KMS-11 (cell line): ENCODE data around the gene SPOCK2.

ENCODE experiments used
- H2AFZ ChIP-seq: fragments of 200-600 bp; sonication (generic); 2 replicates; pipeline ENCODE4 v1.6.1; 2016; ENCODE audit warnings: antibody characterized with exemption, mixed run types, low read depth
- H3K27ac ChIP-seq: fragments of 200-600 bp; sonication (generic); 2 replicates; pipeline ENCODE4 v1.6.1; 2016; ENCODE audit warnings: mild to moderate bottlenecking, mixed run types
- H3K27me3 ChIP-seq: fragments of 200-600 bp; sonication (generic); 2 replicates; pipeline ENCODE4 v1.6.1; 2017; ENCODE audit warnings: mild to moderate bottlenecking, low read depth, mixed run types, moderate library complexity; ENCODE audit not compliant: insufficient read depth
- H3K36me3 ChIP-seq: fragments of 200-600 bp; sonication (generic); 2 replicates; pipeline ENCODE4 v1.6.1; 2017; ENCODE audit warnings: mild to moderate bottlenecking, mixed run types; ENCODE audit not compliant: insufficient read depth
- H3K4me1 ChIP-seq: fragments of 200-600 bp; sonication (generic); 2 replicates; pipeline ENCODE4 v1.6.1; 2016; ENCODE audit warnings: mild to moderate bottlenecking, low read depth, mixed run types; ENCODE audit not compliant: poor library complexity, severe bottlenecking
- H3K4me2 ChIP-seq: fragments of 200-600 bp; sonication (generic); 2 replicates; pipeline ENCODE4 v1.7.0; 2016; ENCODE audit warnings: mild to moderate bottlenecking, mixed run types
- H3K4me3 ChIP-seq: fragments of 200-600 bp; sonication (generic); IDR thresholded peaks from 2 replicates; pipeline ENCODE4 v1.6.1; 2017; ENCODE audit warnings: low read depth, low read length, mixed read lengths; ENCODE audit not compliant: insufficient read depth
- H3K79me2 ChIP-seq: fragments of 200-600 bp; sonication (generic); 2 replicates; pipeline ENCODE4 v1.6.1; 2016; ENCODE audit warnings: low read depth, mixed run types; ENCODE audit not compliant: insufficient read depth
- H3K9ac ChIP-seq: fragments of 200-600 bp; sonication (generic); 2 replicates; pipeline ENCODE4 v1.6.1; 2016; ENCODE audit warnings: mild to moderate bottlenecking, mixed run types
- H4K20me1 ChIP-seq: fragments of 200-600 bp; sonication (generic); 2 replicates; pipeline ENCODE4 v1.6.1; 2016; ENCODE audit warnings: mild to moderate bottlenecking, mixed run types; ENCODE audit not compliant: insufficient read depth
- CTCF ChIP-seq: fragments of 200-600 bp; sonication (generic); conservative IDR thresholded peaks from 2 replicates; pipeline ENCODE4 v1.6.1; 2017; ENCODE audit warnings: low read depth, mild to moderate bottlenecking, antibody characterized with exemption, low read length, moderate library complexity, mixed read lengths

Gene SPOCK2

GRCh38 chr10:72024596-72024995, 63.8 kb downstream of the SPOCK2 start:
- Histone ChIP-seq H2AFZ (no peak overlapping the region), H3K79me2 (no peaks in the 10 kb centered on the region), H3K9ac (no peak overlapping the region), H3K4me1 (no peaks in the 10 kb centered on the region), H3K27ac (no peak overlapping the region), H3K27me3 (no peaks in the 10 kb centered on the region; the same call in 1 of the 2 replicates), H3K36me3 (no peaks in the 10 kb centered on the region), H4K20me1 (no peaks in the 10 kb centered on the region), H3K4me2 (no peak overlapping the region), H3K4me3 (no peak overlapping the region)
- no peak for TF ChIP-seq CTCF

GRCh38 chr10:72022228-72022627, 66.1 kb downstream of the SPOCK2 start:
- H2AFZ ChIP-seq: no peak overlapping the region
- no peaks in the 10 kb centered on the region for H3K36me3 ChIP-seq
- H3K9ac ChIP-seq: no peak overlapping the region
- no peaks in the 10 kb centered on the region for H4K20me1 ChIP-seq
- no peak overlapping the region for H3K4me2 ChIP-seq
- no peaks in the 10 kb centered on the region for H3K79me2 ChIP-seq
- no peak overlapping the region for H3K4me3 ChIP-seq
- H3K4me1 ChIP-seq: no peaks in the 10 kb centered on the region
- TF ChIP-seq CTCF: no peak
- H3K27me3 ChIP-seq: no peaks in the 10 kb centered on the region
- H3K27ac ChIP-seq: no peak overlapping the region

GRCh38 chr10:72020914-72021809, 67.2 kb downstream of the SPOCK2 start:
- Histone ChIP-seq H3K4me2 (no peak overlapping the region), H3K4me1 (no peaks in the 10 kb centered on the region), H3K36me3 (no peaks in the 10 kb centered on the region), H3K9ac (no peak overlapping the region), H3K27ac (no peak overlapping the region), H3K4me3 (no peak overlapping the region), H3K79me2 (no peaks in the 10 kb centered on the region), H2AFZ (no peak overlapping the region), H3K27me3 (no peaks in the 10 kb centered on the region; the same call in 1 of the 2 replicates), H4K20me1 (no peaks in the 10 kb centered on the region)
- TF ChIP-seq CTCF: no peak

GRCh38 chr10:72019085-72019876, 69.1 kb downstream of the SPOCK2 start:
- no peak overlapping the region for H3K9ac ChIP-seq
- no peak overlapping the region for H3K4me2 ChIP-seq
- no peaks in the 10 kb centered on the region for H3K36me3 ChIP-seq
- H3K4me1 ChIP-seq: no peaks in the 10 kb centered on the region
- no peak for TF ChIP-seq CTCF
- no peak overlapping the region for H3K27ac ChIP-seq
- H3K4me3 ChIP-seq: no peak overlapping the region
- H3K79me2 ChIP-seq: no peaks in the 10 kb centered on the region
- H2AFZ ChIP-seq: no peak overlapping the region
- H4K20me1 ChIP-seq: no peaks in the 10 kb centered on the region
- H3K27me3 ChIP-seq: no peaks in the 10 kb centered on the region; the same call in 1 of the 2 replicates
